CD14-positive monocyte (primary cell): Measurements from ENCODE around the gene ZNF410. TPM values are rescaled to one million over a fixed set of nuclear protein-coding genes. Genes with fewer than 3 reads are reported as not detected.

Experiments
- DNase-seq, 3 donors: peaks; one replicate each; pipeline ENCODE4 v3.0.0-alpha.2; 2011 to 2022
- H2AFZ ChIP-seq: 2 replicates; pipeline ENCODE4 v1.6.0; 2012; ENCODE audit warnings: mild to moderate bottlenecking, low read depth, low read length, inconsistent platforms; ENCODE audit not compliant: insufficient read depth, poor library complexity, severe bottlenecking
- H3K27ac ChIP-seq, 2 donors: 1 replicate in 1 of 2; 2 replicates in 1 of 2; pipeline ENCODE4 v1.5.1; 2012 to 2013; ENCODE audit warnings: low read length in 2 of 2, control low read depth in 1 of 2, inconsistent platforms in 1 of 2, low read depth in 1 of 2, mild to moderate bottlenecking in 1 of 2
- H3K27me3 ChIP-seq, 2 donors: one replicate each; pipeline versions ENCODE4 v1.6.0 to v1.6.1; 2011 to 2013; ENCODE audit warnings: low read length in 2 of 2; ENCODE audit not compliant: control insufficient read depth in 2 of 2, insufficient read depth in 2 of 2
- H3K36me3 ChIP-seq, 2 donors: replicated peaks in 1 of 2; 1 replicate in 1 of 2; 2 replicates in 1 of 2; pipeline versions ENCODE4 v1.5.1 to v1.6.1; 2012 to 2013; ENCODE audit warnings: low read length in 2 of 2, control low read depth in 1 of 2, inconsistent platforms in 1 of 2, mild to moderate bottlenecking in 1 of 2; ENCODE audit not compliant: insufficient read depth in 2 of 2, control insufficient read depth in 1 of 2
- H3K4me1 ChIP-seq, 2 donors: 1 replicate in 1 of 2; 2 replicates in 1 of 2; pipeline versions ENCODE4 v1.5.1 to v1.6.1; 2012 to 2013; ENCODE audit warnings: low read length in 2 of 2, control low read depth in 1 of 2, inconsistent platforms in 1 of 2, mild to moderate bottlenecking in 1 of 2, moderate library complexity in 1 of 2; ENCODE audit not compliant: insufficient read depth in 2 of 2, control insufficient read depth in 1 of 2
- H3K4me2 ChIP-seq: replicated peaks from 2 replicates; pipeline ENCODE3; 2012; ENCODE audit warnings: low read length, moderate library complexity, mild to moderate bottlenecking; ENCODE audit not compliant: poor library complexity, severe bottlenecking; ENCODE audit errors: extremely low read depth
- H3K4me3 ChIP-seq, 3 experiments: fragments of 200-600 bp in 1 of 3; sonication (generic) in 1 of 3; replicated peaks in 1 of 3; 1 replicate in 2 of 3; 2 replicates in 1 of 3; pipeline ENCODE4 v1.5.1; 2011 to 2013; ENCODE audit warnings: low read length in 3 of 3, mild to moderate bottlenecking in 3 of 3, control low read depth in 2 of 3, low read depth in 2 of 3, inconsistent platforms in 1 of 3, moderate library complexity in 1 of 3
- H3K79me2 ChIP-seq: 2 replicates; pipeline ENCODE4 v1.6.0; 2012; ENCODE audit warnings: mild to moderate bottlenecking, control low read depth, inconsistent platforms, low read length, moderate library complexity; ENCODE audit not compliant: insufficient read depth
- H3K9ac ChIP-seq: 2 replicates; pipeline ENCODE4 v1.6.0; 2017; ENCODE audit warnings: low read length, mild to moderate bottlenecking; ENCODE audit not compliant: insufficient read depth, poor library complexity, severe bottlenecking
- H3K9me3 ChIP-seq, 2 donors: replicated peaks in 1 of 2; 1 replicate in 1 of 2; 2 replicates in 1 of 2; pipeline versions ENCODE4 v1.5.1 to v1.6.1; 2012 to 2013; ENCODE audit warnings: low read length in 2 of 2, control low read depth in 1 of 2; ENCODE audit not compliant: control insufficient read depth in 1 of 2, insufficient read depth in 1 of 2
- H4K20me1 ChIP-seq: 2 replicates; pipeline ENCODE4 v1.6.0; 2012; ENCODE audit warnings: mild to moderate bottlenecking, low read length, control low read depth, moderate library complexity; ENCODE audit not compliant: insufficient read depth
- H3K27ac Mint-ChIP-seq, 7 donors: one replicate each; pipeline ENCODE4 v1.8.0; 2020; ENCODE audit warnings: mild to moderate bottlenecking in 7 of 7, mixed read lengths in 7 of 7, moderate library complexity in 6 of 7, inconsistent platforms in 2 of 7
- H3K27me3 Mint-ChIP-seq, 3 donors: one replicate each; pipeline ENCODE4 v1.8.0; 2021 to 2022; ENCODE audit warnings: low read depth in 3 of 3, mild to moderate bottlenecking in 3 of 3, mixed read lengths in 3 of 3, moderate library complexity in 3 of 3, inconsistent platforms in 1 of 3
- H3K36me3 Mint-ChIP-seq, 2 donors: one replicate each; pipeline ENCODE4 v1.8.0; 2020; ENCODE audit warnings: mixed read lengths in 2 of 2, inconsistent platforms in 1 of 2, mild to moderate bottlenecking in 1 of 2
- H3K4me1 Mint-ChIP-seq: one replicate; pipeline ENCODE4 v1.8.0; 2020; ENCODE audit warnings: mild to moderate bottlenecking, mixed read lengths
- H3K4me3 Mint-ChIP-seq, 2 donors: one replicate each; pipeline ENCODE4 v1.8.0; 2020; ENCODE audit warnings: mild to moderate bottlenecking in 2 of 2, mixed read lengths in 2 of 2, moderate library complexity in 1 of 2
- H3K9me3 Mint-ChIP-seq, 7 donors: one replicate each; pipeline ENCODE4 v1.8.0; 2020 to 2022; ENCODE audit warnings: mixed read lengths in 7 of 7, mild to moderate bottlenecking in 6 of 7, moderate library complexity in 6 of 7, inconsistent platforms in 2 of 7
- CTCF ChIP-seq: fragments of 200-600 bp; IDR thresholded peaks from one replicate; pipeline ENCODE4 v1.8.0; 2022; ENCODE audit warnings: antibody characterized with exemption, mild to moderate bottlenecking
- WGBS: methylation state at CpG from one replicate; pipeline ENCODE4 v1.1.5; 2013; ENCODE audit warnings: missing lambda C conversion rate; ENCODE audit not compliant: insufficient coverage; 5-methylcytosine and 5-hydroxymethylcytosine counted together
- intact Hi-C, 2 donors: fragments of 100-400 bp; cut with micrococcal nuclease; formaldehyde crosslinking; loops; one replicate each; pipeline versions ENCODE4 v1.15.0 to v1.15.1; 2023
- polyA plus RNA-seq, 3 donors: library from polyadenylated mRNA; depleted of rRNA in 1 of 3; unstranded in 2 of 3; stranded (reverse) in 1 of 3; fragments of 300-500 nt in 2 of 3; fragments of >200 nt in 1 of 3; fragmentation: Illumina TruSeq in 2 of 3; gene quantifications; 1 replicate in 2 of 3; 2 replicates in 1 of 3; pipeline ENCODE4 v1.2.3, GENCODE V29; 2012 to 2021

Gene ZNF410
- polyA plus RNA-seq, 3 donors: 20.4 to 53.3 (median 42.5) TPM

GRCh38 chr14:73843296-73843695 lies 43.4 kb upstream of the ZNF410 start:
- Mint-ChIP-seq H3K4me3 (no peak overlapping the region), H3K9me3 (peaks cover 0 to 6% (median 0%) of the 10 kb centered on the region in 7 donors), H3K27ac (peak overlapping the region in 3 of 7 donors; percentile 10 to 83 (median 36)), H3K36me3 (no peaks in the 10 kb centered on the region), H3K27me3 (peaks cover 2 to 5% (median 5%) of the 10 kb centered on the region in 3 donors), H3K4me1 (peaks cover 12% of the 10 kb centered on the region)
- H2AFZ ChIP-seq: no peak overlapping the region
- no peaks in the 10 kb centered on the region for H3K79me2 ChIP-seq
- H4K20me1 ChIP-seq: no peaks in the 10 kb centered on the region
- no peak overlapping the region for H3K4me2 ChIP-seq
- peaks cover 4 to 9% of the 10 kb centered on the region in 2 donors for H3K4me1 ChIP-seq
- H3K27me3 ChIP-seq: no peaks in the 10 kb centered on the region
- no peaks in the 10 kb centered on the region for H3K9me3 ChIP-seq
- intact Hi-C loops: no loop called here
- no peak for TF ChIP-seq CTCF
- no peak overlapping the region for H3K4me3 ChIP-seq
- DNase-seq: no peak
- no peaks in the 10 kb centered on the region for H3K36me3 ChIP-seq
- H3K9ac ChIP-seq: no peak overlapping the region
- WGBS: 80% methylated on average over 1 of the region's 2 CpGs
- H3K27ac ChIP-seq: no peak overlapping the region

DNA sequence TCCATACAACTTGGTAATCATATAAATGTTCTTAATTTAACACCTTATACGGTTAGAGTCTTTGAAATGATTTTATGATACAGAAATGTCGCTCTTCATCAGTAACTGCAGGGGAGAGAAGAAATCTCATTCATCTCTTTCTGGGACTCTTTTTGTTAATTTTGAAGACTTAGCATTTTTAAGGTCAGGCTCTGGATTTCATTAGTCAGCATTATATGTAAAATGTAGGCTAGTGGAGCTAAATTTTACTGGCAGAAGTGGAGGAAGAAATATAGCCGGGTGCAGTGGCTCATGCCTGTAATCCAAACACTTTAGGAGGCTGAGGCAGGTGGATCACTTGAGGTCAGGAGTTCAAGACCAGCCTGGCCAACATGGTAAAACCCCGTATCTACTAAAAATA lies 39.7 kb upstream of the ZNF410 start:
- no peak for DNase-seq
- no peak for TF ChIP-seq CTCF
- Mint-ChIP-seq H3K27me3 (peaks cover 0 to 5% (median 3%) of the 10 kb centered on the region in 3 donors), H3K27ac (no peak overlapping the region), H3K36me3 (no peaks in the 10 kb centered on the region), H3K4me3 (no peak overlapping the region), H3K4me1 (peaks cover 19% of the 10 kb centered on the region), H3K9me3 (peaks cover 0 to 6% (median 0%) of the 10 kb centered on the region in 7 donors)
- Histone ChIP-seq H4K20me1 (no peaks in the 10 kb centered on the region), H3K4me1 (peaks cover 11 to 17% of the 10 kb centered on the region in 2 donors), H3K9me3 (no peaks in the 10 kb centered on the region), H3K27ac (no peak overlapping the region), H3K27me3 (no peaks in the 10 kb centered on the region), H3K36me3 (no peaks in the 10 kb centered on the region), H3K4me2 (no peak overlapping the region), H3K79me2 (no peaks in the 10 kb centered on the region), H2AFZ (no peak overlapping the region), H3K4me3 (no peak overlapping the region), H3K9ac (no peak overlapping the region)
- WGBS: no CpG with 5 or more reads among the region's 4 CpGs
- intact Hi-C loops: loop anchor here in 1 of 2 donors (1.0 kb wide), 1 partner anchor 13 kb away; no protein-coding TSS in a partner anchor
